HEK293T (cell line): ENCODE data around the gene DISP3.

Experiments used
- BHLHE40 ChIP-seq: fragments of 450-650 bp; IDR thresholded peaks from 2 replicates; pipeline ENCODE4 v1.6.1; 2016; ENCODE audit warnings: mild to moderate bottlenecking, moderate library complexity, borderline replicate concordance
- CTBP1 ChIP-seq: fragments of 450-650 bp; IDR thresholded peaks from 2 replicates; pipeline ENCODE4 v1.6.1; 2016; ENCODE audit warnings: borderline replicate concordance
- FOXA1 ChIP-seq: fragments of 450-650 bp; IDR thresholded peaks from 2 replicates; pipeline ENCODE4 v1.6.1; 2016; ENCODE audit warnings: mild to moderate bottlenecking
- FOXM1 ChIP-seq: fragments of 450-650 bp; IDR thresholded peaks from 2 replicates; pipeline ENCODE4 v1.6.1; 2017; ENCODE audit warnings: mild to moderate bottlenecking, borderline replicate concordance
- SUZ12 ChIP-seq: fragments of 450-650 bp; IDR thresholded peaks from 2 replicates; pipeline ENCODE4 v1.6.1; 2016; ENCODE audit warnings: mild to moderate bottlenecking
- ZNF384 ChIP-seq: fragments of 450-650 bp; IDR thresholded peaks from 2 replicates; pipeline ENCODE4 v1.6.1; 2016

GRCh38 chr1:11560061-11560460 is 81.1 kb downstream of the DISP3 start:
- TF ChIP-seq SUZ12 (no peak), ZNF384 (no peak), FOXA1 (no peak), CTBP1 (no peak), BHLHE40 (no peak), FOXM1 (no peak)
